OCI-LY3 (cell line): Measurements from ENCODE around the gene TRABD2B.

Experiments
- H2AFZ ChIP-seq: fragments of 200-600, 300-600 bp; shearing (Covaris generic); 2 replicates; pipeline ENCODE4 v1.6.0; 2014; ENCODE audit warnings: antibody characterized with exemption, low read depth, low read length
- H3K27ac ChIP-seq: fragments of 200-600, 300-600 bp; sonication (generic); 2 replicates; pipeline ENCODE4 v1.5.1; 2014; ENCODE audit warnings: mild to moderate bottlenecking, low read length, moderate library complexity, mixed read lengths
- H3K27me3 ChIP-seq: fragments of 200-600, 300-600 bp; sonication (generic); 2 replicates; pipeline ENCODE4 v1.6.1; 2014; ENCODE audit warnings: low read depth, low read length, mixed read lengths
- H3K36me3 ChIP-seq: fragments of 200-600, 300-600 bp; sonication (generic); replicated peaks from 2 replicates; pipeline ENCODE3; 2014; ENCODE audit warnings: low read depth, low read length, mixed read lengths
- H3K4me1 ChIP-seq: fragments of 300-600, 200-600 bp; sonication (generic); 2 replicates; pipeline ENCODE4 v1.6.1; 2014; ENCODE audit warnings: low read length, mixed read lengths
- H3K4me2 ChIP-seq: fragments of 200-600, 300-600 bp; sonication (generic); 2 replicates; pipeline ENCODE4 v1.6.1; 2014; ENCODE audit warnings: low read length, mixed read lengths
- H3K4me3 ChIP-seq: fragments of 300-600, 200-600 bp; sonication (generic); 2 replicates; pipeline ENCODE4 v1.5.1; 2014; ENCODE audit warnings: antibody characterized with exemption, mild to moderate bottlenecking, low read length, moderate library complexity
- H3K79me2 ChIP-seq: fragments of 300-600, 200-600 bp; shearing (Covaris generic); 2 replicates; pipeline ENCODE4 v1.6.1; 2014; ENCODE audit warnings: mild to moderate bottlenecking, low read length, mixed read lengths
- H3K9ac ChIP-seq: fragments of 300-600, 200-600 bp; shearing (Covaris generic); 2 replicates; pipeline ENCODE4 v1.6.0; 2014; ENCODE audit warnings: mild to moderate bottlenecking, low read length, moderate library complexity
- H3K9me3 ChIP-seq: fragments of 200-600, 300-600 bp; shearing (Covaris generic); 2 replicates; pipeline ENCODE4 v1.6.1; 2014; ENCODE audit warnings: low read length, mixed read lengths; ENCODE audit not compliant: insufficient read depth
- H4K20me1 ChIP-seq: fragments of 200-600, 300-600 bp; sonication (generic); 2 replicates; pipeline ENCODE4 v1.6.1; 2016; ENCODE audit warnings: low read length, mixed read lengths; ENCODE audit not compliant: insufficient read depth
- EZH2phosphoT487 ChIP-seq: fragments of 200-600 bp; shearing (Covaris generic); IDR thresholded peaks from 2 replicates; pipeline ENCODE4 v1.6.1; 2018; ENCODE audit warnings: antibody characterized with exemption, mixed run types, low read depth
- TF ChIP-seq, protein P1 (sequence below): fragments of 200-600, 300-600 bp; sonication (generic); IDR thresholded peaks from 2 replicates; pipeline ENCODE4 v1.5.1; 2014; ENCODE audit warnings: antibody characterized with exemption, low read length, low read depth

Gene TRABD2B

DNA sequence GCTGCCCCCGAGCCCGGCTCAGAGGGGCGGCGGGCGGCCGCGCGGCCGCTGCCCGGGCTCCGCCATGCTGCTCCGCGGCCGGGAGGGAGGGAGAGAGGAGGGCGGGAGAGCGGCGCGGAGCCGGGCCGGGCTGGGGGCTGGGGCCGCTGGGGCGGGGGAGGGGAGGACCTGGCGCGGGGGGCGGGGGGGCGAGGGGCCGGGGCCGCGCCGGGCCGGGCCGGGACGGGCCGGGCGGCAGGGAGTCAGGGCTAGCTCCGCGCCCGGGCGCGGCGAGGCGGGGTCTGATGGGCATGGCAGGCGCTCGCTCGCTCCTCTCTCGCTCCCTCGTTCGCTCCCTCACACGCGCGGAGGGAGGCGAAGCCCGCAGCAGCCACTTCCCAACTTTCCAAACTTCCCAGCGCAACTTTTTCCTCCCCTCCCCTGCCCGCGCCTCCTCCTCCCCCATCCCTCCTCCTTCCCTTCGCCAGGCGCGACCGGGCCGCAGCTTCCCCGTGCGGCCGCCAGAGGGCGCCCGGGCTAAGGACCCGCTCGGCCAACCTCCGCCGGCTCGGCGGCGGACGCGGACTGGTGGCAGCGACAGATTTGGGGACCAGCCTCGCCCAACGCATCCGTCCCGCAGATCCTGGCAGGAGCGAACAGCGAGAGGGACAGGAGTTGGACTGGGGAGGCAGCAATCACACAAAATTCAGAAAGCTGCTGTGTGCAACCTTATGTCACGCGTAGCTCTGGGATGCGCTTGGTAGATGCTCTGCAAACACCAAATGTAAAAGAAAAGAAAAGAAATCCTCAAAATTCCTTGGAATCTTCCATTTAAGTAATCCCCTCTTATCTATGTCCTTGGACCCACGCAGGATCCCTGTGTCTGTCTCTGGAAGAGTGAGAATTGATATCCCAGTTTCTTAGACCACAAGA is at the start of gene TRABD2B:
TRABD2B (minus strand) TSS at position 97 of the 912 bp plus-strand sequence.
- Histone ChIP-seq H3K4me2 (peak within 1 kb of the TSS; percentile 71), H3K9me3 (no peaks in the 10 kb centered on the region), H2AFZ (no peak within 1 kb of the TSS), H3K4me3 (peak within 1 kb of the TSS; percentile 35; the same call in 1 of the 2 replicates), H3K27ac (no peak within 1 kb of the TSS), H3K27me3 (peaks cover 4% of the 10 kb centered on the region; the same call in 1 of the 2 replicates), H4K20me1 (no peaks in the 10 kb centered on the region), H3K9ac (no peak within 1 kb of the TSS), H3K36me3 (no peaks in the 10 kb centered on the region), H3K4me1 (no peaks in the 10 kb centered on the region), H3K79me2 (no peaks in the 10 kb centered on the region)
- TF ChIP-seq, protein P1, sequence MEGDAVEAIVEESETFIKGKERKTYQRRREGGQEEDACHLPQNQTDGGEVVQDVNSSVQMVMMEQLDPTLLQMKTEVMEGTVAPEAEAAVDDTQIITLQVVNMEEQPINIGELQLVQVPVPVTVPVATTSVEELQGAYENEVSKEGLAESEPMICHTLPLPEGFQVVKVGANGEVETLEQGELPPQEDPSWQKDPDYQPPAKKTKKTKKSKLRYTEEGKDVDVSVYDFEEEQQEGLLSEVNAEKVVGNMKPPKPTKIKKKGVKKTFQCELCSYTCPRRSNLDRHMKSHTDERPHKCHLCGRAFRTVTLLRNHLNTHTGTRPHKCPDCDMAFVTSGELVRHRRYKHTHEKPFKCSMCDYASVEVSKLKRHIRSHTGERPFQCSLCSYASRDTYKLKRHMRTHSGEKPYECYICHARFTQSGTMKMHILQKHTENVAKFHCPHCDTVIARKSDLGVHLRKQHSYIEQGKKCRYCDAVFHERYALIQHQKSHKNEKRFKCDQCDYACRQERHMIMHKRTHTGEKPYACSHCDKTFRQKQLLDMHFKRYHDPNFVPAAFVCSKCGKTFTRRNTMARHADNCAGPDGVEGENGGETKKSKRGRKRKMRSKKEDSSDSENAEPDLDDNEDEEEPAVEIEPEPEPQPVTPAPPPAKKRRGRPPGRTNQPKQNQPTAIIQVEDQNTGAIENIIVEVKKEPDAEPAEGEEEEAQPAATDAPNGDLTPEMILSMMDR = peak; percentile 65
- TF ChIP-seq EZH2phosphoT487 = no peak

GRCh38 chr1:48044311-48044710 is 47.1 kb upstream of the TRABD2B start:
- Histone ChIP-seq H4K20me1 (no peaks in the 10 kb centered on the region), H3K4me3 (no peak overlapping the region), H3K27me3 (no peaks in the 10 kb centered on the region), H3K9ac (no peak overlapping the region), H3K79me2 (no peaks in the 10 kb centered on the region), H3K27ac (no peak overlapping the region), H3K4me1 (no peaks in the 10 kb centered on the region), H2AFZ (no peak overlapping the region), H3K9me3 (no peaks in the 10 kb centered on the region), H3K4me2 (no peak overlapping the region), H3K36me3 (no peaks in the 10 kb centered on the region)
- TF ChIP-seq EZH2phosphoT487 = no peak
- TF ChIP-seq, protein P1 = no peak

GRCh38 chr1:48043622-48044021 is 46.4 kb upstream of the TRABD2B start:
- Histone ChIP-seq H2AFZ (no peak overlapping the region), H3K4me1 (no peaks in the 10 kb centered on the region), H3K79me2 (no peaks in the 10 kb centered on the region), H3K9me3 (no peaks in the 10 kb centered on the region), H3K36me3 (no peaks in the 10 kb centered on the region), H4K20me1 (no peaks in the 10 kb centered on the region), H3K4me3 (no peak overlapping the region), H3K27me3 (no peaks in the 10 kb centered on the region), H3K9ac (no peak overlapping the region), H3K27ac (no peak overlapping the region), H3K4me2 (no peak overlapping the region)
- TF ChIP-seq EZH2phosphoT487 = no peak
- TF ChIP-seq, protein P1 = no peak

DNA sequence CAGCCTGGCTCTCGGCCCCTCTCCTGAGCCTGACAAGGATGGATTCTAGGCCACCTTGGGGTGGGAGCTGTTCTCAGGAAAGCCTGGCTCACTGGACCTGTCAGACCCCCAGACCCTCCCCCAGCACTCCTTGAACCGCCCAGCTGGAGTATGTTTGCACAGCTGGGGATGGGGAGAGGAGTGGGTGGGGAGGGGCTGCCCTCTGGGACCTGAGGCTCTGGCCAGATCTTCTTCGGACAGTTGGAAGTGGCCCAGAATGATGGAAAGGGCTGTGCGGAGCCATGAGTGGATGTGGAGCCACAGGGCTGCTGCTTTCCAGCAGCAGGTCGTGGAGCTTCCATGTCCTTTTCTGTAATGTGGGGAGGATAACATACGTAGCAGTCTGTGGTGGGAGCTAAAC is 43.0 kb upstream of the TRABD2B start:
- no peaks in the 10 kb centered on the region for H3K36me3 ChIP-seq
- no peaks in the 10 kb centered on the region for H4K20me1 ChIP-seq
- TF ChIP-seq, protein P1 = no peak
- no peak for TF ChIP-seq EZH2phosphoT487
- H2AFZ ChIP-seq = no peak overlapping the region
- H3K27ac ChIP-seq = no peak overlapping the region
- H3K4me1 ChIP-seq = no peaks in the 10 kb centered on the region
- no peak overlapping the region for H3K4me2 ChIP-seq
- no peak overlapping the region for H3K9ac ChIP-seq
- no peak overlapping the region for H3K4me3 ChIP-seq
- no peaks in the 10 kb centered on the region for H3K9me3 ChIP-seq
- no peaks in the 10 kb centered on the region for H3K27me3 ChIP-seq
- H3K79me2 ChIP-seq = no peaks in the 10 kb centered on the region
